DOHH2 (cell line): ENCODE data around the gene TNFRSF11A.

Source experiments
- EZH2phosphoT487 ChIP-seq: fragments of 200-600 bp; sonication (generic); IDR thresholded peaks from 2 replicates; pipeline ENCODE4 v1.6.1; 2017; ENCODE audit warnings: borderline replicate concordance, mild to moderate bottlenecking, antibody characterized with exemption, low read length, moderate library complexity, mixed read lengths
- TF ChIP-seq, protein P1 (sequence below): fragments of 200-600 bp; sonication (generic); IDR thresholded peaks from one replicate; pipeline ENCODE4 v1.5.1; 2014; ENCODE audit warnings: antibody characterized with exemption, mild to moderate bottlenecking, low read depth, low read length; ENCODE audit not compliant: poor library complexity, severe bottlenecking

DNA sequence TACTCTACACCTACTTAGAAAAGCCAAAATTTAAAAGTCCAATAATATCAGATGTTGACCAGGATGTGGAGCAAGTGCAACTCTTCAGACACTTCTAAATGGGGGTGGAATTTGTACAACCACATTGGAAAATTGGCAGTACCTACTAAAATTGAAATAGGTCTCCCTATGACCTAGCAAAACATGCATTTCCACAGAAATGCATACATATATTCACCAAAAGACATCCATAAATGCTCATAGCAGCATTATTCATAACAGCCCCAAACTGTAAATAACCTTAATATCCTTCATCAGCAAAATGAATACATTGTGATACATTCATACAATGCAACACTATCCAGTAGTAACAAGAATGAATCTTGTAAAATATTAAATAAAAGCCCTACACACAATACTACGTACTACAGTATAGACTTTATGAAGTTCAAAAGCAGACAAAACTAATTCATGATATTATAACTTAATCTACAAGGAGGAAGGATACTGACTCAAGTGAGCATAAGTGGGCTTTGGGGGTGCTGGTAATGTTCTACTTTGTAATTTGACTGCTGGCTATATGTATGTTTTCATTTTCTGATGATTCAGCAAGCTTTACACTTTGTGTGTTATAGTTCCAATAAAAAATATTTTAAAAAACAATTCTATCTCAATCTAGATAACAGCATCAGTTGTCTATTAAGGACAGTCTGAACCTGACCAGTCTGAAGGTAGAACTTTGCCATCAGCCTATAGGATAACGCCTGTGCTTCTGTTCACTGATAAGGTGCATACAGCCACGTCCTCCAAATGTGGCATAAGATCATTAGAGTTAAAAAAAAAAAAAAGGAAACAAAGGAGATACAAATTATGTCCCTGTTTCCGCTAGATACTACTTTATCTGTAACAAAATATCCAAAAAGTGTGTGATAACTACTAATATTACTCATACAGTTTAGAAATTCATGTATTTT, 6.6 kb upstream of the TNFRSF11A start:
- TF ChIP-seq, protein P1, sequence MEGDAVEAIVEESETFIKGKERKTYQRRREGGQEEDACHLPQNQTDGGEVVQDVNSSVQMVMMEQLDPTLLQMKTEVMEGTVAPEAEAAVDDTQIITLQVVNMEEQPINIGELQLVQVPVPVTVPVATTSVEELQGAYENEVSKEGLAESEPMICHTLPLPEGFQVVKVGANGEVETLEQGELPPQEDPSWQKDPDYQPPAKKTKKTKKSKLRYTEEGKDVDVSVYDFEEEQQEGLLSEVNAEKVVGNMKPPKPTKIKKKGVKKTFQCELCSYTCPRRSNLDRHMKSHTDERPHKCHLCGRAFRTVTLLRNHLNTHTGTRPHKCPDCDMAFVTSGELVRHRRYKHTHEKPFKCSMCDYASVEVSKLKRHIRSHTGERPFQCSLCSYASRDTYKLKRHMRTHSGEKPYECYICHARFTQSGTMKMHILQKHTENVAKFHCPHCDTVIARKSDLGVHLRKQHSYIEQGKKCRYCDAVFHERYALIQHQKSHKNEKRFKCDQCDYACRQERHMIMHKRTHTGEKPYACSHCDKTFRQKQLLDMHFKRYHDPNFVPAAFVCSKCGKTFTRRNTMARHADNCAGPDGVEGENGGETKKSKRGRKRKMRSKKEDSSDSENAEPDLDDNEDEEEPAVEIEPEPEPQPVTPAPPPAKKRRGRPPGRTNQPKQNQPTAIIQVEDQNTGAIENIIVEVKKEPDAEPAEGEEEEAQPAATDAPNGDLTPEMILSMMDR: no peak
- no peak for TF ChIP-seq EZH2phosphoT487
